NCI-H2081 treated with DMSO at 0.1 percent for 48 hours (cell line): ENCODE results near the gene PRR23E.

Experiments used
- DNase-seq: peaks from one replicate; lab custom pipeline; 2025; lab: John Stamatoyannopoulos, UW

Gene PRR23E, protein sequence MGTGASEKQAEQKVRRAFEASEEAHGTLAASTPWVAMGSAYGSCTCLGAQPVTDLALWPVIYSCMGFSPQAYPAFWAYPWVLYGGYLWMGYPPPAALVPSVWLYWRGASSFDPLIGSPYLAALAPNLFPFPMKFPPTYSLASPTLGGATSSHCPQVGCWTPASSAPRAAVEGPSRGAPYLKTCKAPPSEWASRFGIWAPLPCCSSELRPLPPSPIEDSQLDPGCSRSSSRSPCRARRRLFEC

DNA sequence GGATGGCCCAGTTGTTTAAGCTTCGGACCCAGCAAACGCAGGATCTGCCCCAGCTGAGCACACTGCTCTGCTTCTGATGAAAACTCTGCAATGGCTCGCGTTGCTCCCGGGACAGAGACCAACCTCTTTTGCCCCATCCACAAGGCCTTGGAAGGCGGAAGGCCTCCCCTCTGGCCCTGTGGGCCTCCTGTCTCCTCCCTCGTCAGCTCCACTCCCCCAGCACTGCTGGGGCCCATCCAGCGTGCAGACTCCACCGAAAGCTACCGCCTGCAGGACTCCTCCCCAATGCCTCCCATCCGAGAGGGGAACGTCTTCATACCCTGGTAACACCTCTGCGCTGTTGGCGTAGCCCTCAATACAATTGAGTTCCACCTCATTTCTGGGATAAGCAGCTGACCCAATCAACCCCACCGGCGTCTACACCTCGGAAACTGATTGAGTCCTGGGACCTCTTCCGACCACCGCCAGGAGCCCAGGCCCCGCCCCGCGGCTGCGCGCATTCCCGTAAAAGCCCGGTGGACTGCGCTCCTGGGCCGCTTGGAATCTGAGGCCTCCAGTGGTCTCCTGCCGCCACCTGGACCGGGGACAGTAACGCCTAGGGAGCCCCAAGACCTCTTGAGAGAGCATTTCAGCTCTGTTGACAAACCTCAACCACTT lies at the start of gene PRR23E:
PRR23E (plus strand) TSS at position 556 of the 657 bp plus-strand sequence. CDS start 3,555 bp downstream, outside the sequence.
- no peak for DNase-seq

DNA sequence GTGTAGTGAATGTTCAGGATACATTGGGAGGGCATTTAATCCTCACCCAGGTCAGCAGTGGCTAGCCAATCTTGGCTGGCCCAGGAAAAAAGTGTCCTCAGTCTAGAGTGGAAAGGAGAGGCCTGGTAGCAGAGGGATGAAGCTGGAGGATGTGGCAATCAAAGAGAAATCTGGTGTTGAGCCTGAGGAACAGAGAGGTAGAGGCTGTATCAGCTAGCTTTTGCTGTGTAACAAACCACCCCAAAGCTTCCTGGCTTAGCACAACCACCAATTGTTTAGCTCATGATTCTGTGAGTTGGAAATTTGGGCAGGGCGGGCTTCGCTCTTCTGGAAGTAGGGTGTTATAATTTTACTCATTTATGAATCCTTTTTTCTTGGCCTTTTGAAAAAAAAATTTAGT lies 49.8 kb upstream of the PRR23E start:
- no peak for DNase-seq

DNA sequence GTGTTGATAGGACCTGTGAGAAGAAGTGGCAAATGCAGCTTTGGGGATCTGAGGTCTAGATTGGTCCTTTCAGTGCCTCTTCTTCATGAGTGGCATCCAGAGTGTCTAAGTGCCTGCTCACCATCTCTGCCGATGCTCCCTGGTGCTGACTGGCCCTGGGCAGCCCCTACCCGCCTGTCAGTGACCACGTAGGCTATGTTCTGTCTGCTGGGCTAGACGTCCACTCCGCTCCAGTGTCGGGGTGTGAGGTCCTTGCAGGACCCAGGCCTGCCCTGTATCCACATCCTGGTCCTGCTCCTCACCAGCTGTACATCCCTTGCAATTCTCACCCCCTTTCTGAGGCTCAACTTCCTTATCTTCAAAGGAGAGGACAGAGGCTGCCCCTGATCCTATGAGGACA lies 48.3 kb upstream of the PRR23E start:
- no peak for DNase-seq

DNA sequence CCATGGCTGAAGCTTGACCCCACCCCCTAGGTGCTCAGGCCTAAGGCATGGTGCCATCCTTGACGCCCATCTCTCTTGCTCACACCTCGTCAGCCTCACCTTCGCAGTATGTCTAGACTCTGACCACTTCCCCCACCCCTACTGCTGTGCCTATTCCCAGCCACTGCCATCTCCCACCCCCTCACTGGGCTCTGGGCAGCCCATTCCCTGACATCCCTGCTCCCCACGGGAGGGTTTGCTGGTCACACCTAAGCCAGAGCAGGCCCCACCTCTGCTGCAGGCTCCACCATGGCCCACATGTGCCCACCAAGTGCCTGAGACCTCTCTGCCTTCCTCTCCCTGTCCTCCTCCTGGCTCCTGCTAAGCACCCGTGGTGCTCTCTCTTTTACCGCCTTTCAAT lies 47.7 kb upstream of the PRR23E start:
- DNase-seq: no peak

DNA sequence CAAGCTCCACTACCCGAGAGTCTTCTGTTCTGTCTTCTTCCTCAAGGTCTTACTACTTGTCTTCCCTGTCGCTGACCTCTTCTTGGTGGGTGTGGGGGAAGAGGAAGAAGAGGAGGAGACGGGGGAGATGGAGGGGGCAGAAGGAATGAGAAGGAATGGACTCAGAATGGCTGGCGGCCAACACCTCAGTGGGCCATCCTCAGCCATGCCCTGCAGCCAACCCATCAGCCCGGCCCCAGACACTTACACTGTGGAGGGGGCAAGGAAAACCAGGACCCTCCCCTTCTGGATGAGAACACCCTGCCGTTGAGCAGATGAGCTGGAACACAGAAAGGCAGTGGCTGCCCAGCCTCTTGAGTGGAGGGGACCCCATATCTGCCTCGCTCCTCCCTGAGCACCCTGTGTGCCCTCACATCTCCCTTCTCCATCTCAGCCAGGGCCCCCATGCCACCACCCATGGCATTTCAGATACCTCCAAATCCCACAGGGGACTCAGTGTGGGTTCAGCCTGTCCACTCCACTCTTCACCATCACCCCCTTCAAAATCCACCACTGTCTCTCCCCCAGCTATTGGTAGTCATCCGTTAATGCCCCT lies 45.5 kb upstream of the PRR23E start:
- DNase-seq: no peak

DNA sequence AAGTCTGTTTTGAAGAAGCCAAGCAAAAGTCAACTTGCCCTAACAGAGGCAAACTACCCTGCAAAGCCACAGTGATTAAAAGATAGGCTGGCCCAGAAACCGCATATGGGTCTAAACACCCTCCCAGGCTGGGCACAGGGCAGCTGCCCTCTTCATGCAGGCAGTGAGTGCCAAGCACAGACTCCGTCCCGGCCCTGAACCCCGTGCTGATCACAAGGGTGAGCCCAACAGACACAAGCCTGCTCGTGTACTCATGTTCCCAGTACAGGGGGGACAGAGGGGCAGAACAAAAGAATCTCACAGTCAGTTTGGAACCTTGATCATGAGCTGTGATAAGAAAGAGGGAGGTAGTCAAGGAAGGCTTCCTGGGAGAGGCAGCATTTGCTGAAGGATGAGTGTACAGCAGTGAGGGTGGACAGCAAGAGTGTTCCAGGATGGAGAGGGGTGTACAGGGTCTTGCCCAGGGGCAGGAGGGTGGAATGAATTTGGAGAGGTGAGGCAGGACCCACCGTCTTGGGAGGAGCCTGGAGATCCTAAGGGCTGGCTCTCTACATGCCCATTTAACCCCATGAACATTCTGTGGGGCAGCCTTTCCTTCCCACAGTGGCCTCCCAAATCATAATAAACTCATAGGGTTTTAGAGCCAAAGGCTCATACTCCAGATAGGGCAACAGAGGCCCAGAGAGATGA lies 43.2 kb upstream of the PRR23E start:
- no peak for DNase-seq

DNA sequence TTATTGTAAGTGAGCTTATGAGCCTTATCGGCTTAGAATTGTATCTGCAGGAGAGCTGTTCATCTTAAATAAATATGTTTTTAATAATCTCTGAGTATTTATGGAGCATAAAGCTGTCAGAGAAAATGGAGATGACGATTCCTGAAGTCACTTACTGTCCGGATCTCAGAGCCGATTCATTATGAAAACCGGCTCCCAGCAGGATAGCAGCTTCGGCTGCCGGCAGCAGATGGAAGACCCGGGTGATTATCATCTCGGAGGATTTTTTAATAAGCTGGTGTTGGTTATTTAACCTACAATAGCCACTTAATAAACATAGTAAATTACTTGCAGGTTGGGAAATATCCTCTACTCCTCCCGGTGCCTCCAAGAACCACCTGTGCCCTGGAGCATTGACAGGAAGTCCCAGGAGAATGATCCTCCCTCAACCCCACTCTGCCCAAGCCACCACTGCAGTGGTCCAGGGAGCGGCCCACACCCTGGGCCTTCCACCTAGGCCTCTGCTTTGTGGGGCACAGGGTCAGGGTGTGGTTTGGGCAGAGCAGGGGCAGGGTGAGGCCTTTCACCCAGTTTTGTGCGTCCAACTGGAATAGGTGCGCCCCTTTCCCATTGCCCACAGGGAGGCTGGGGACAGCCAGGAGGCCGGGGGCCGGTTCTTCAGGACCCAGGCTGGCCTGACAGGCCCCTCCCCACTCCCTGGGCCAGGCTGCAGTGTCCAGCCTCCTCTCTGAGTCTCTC lies 42.2 kb upstream of the PRR23E start:
- DNase-seq: no peak

DNA sequence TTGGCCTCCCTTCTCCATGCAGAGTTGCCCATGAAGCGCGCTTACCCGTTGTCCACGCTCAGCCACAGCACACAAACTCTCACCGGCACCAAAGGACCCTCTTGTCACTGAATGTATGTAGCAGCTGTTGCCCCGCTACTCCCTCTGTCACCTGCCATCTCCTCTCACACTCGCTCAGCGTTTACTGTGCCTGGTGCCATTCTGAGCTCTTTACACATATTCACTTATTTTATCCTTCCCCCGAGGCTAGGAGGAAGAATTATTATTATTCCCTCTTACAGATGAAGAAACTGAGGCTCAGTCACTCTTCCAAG lies 41.7 kb upstream of the PRR23E start:
- DNase-seq: no peak

DNA sequence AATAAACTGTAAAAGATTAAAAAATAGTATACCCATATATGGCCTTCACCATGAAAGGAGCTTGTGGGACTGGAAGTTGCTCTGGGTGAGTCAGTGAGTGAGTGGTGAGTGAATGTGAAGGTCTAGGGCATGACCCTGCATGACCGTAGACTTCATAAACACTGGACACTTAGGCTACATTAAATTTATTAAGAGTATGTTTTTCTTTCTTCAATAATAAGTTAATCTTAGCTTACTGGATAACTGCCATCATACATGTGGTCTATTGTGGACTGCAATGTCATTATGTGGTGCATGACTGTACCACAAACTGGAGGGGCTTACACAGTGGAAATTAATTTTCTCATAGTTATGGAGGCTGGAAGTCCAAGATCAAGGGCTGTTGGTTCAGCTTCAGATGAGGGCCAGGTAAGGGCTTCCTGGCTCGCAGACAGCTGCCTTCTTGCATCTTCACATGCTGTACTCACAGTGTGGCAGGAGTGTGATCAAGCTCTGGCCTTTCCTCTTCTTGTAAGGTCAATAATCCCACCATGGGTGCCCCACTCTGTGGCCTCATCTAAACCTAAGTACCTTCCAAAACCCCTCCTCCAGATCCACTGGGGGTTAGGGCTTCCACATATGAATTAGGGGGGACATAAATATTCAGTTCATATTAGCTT lies 40.8 kb upstream of the PRR23E start:
- no peak for DNase-seq

DNA sequence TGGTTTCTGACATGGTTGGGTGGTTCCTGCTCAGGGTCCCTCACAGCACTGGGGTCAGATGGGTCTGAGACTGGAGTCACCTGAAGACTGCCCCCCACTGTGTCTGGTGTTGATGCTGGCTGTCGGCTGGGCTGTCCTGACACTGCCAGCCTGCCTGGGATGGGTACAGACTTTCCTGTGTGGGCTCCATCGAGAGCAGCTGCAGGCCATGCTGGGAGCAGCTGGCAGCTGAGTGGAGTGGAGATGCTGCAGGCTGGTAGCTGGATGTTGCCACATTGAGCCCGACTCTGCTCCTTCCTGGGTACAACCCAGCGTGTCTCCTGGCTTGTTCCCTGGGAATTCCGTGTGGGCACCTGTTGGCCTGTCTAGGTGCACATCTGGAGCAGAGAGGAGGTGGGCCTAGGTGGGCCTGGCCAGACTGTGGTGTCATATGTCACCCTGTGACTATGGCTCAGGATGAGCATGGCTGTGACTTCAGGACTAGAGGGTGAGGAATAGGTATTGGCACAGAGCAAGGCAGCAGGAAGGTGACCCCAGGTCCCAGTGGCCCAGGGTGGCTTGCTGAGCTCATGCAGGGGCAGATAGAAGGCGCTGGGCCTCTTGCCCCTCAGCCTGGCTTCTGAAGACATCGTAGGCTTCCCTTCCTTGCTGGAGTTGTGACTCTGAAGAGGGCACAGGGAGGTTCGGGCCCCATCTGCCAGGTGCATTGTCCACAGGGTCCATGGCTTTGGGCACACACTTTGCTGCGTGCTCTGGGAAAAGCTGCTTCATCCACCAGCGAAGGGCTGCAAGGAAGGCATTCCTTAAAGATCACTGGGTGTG lies 40.0 kb upstream of the PRR23E start:
- no peak for DNase-seq

DNA sequence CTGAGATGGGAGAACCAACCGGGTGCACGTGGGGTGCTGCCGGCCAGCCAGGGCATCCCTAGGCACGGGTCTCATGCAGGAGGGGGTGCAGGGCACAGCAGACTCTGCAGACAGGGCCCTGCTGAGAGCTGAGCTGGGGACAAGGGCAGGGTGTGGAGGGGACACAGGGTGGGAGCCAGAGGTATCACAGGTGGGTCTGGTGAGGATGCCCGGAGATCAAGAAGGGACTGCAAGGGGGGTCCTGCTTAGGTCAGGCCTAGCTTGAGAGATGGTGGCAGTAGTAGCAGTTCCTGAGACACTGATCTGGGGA lies 39.5 kb upstream of the PRR23E start:
- DNase-seq: no peak

DNA sequence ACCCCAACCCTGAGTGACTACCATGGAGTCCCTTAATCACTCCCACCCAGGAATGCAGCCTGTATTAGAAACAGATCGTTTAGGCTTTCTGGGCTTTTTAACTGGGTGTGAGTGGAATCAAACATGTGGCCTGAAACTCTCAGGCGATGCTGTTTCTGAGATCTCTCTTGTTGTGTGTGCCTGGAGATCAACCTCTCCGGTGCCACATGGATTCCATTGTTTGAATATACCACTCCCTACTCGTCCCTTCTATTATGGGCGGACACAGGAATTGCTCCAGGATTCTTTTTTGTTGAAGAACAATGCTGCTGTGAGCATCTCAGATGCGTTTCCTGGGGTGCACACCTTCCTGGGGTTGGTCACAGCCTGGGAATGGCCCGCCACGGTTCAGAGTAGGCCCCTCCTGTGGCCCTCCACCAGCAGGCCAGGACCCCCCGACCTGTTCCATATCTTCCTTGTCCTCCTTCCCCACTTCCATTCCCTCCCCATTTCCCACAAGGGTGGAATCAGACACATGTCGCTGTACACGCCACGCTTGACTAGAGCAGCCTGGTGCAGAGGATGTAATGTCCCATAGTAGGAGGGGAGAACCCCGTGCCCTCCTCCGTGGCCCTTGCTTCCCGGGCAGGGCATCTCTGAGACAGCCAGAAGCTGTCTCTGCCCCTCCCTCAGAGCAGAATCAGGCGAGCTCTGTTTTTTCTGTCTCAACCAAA lies 36.4 kb upstream of the PRR23E start:
- DNase-seq: no peak

DNA sequence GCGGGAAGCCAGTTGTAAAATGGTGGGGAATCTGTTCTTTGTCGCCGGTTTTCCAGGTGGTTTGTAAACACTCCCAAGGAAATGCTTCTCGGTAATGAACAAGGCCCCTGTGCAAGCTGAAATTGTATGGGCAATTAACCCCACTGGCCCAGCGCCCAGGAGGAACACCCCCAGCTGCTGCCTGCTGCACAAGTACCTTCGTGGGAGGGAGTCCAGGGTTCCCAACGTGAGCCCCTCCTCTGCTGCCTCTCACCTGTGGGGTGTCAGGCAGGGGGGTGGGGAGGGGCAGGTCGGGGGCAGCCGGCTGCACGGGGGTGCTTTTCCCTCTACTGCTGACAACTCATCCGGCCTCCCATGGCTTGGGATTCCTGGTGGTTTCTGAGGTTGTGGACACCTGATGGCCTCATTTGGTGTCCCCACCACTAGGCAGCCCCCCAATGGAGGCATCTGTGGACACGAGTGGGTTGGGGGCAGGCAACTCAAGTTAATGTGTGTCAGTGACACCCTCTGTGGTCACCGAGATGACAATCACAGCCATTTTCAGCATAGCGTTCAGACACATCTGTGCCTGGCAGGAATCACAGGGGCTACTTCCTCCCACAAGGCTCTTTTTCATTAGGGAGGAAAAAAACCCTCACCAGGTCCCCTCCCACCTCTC lies 35.6 kb upstream of the PRR23E start:
- peak; percentile 92 for DNase-seq

DNA sequence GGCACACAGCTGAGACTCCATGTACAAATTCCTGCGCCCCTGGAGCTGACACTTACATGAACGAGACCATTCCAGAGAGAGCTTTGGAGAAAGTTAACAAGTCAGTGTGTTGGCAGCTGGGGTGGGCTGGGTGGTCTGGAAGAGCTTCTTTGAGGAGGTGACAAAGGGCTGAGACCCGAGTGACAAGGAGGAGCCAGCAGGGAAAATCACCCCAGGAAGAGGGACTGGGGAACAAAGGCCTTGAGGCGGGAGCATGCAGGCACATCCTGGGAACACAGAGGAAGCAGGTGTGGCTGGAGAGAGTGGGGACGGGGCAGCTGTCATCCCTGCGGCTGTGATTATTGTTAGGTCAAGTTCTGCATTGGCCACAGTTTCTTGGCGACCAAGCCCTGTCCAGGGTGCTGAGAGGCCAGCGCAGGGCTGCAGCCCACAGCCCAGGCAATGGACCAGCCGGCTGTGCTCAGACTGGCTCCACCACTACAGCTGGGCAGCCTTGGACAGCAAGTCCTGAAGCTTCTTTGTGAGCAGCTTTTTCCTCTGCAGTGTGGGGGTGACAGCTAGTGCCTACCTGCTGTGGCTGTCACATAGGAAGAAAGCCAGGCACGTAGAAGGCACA lies 34.2 kb upstream of the PRR23E start:
- peak; percentile 68 for DNase-seq

DNA sequence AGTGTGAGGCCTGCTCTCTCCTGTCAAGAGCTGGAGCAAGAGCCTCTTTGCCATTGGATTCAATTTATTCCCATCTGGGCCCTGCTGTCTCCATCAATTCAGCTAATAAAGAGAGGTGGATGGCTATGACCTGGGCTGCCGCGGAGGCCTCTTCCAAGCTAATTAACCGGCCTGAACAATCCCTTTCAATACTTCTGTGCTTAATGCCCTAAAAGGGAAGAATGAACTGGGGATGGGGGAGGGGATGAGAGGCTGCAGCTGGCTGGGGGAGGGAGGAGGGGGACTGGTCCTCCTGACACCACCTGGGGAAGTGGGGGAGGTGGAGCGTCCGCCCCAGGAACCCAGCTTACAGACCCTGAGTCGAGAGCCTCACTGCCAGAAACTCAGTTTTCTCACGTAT lies 33.4 kb upstream of the PRR23E start:
- DNase-seq: no peak

DNA sequence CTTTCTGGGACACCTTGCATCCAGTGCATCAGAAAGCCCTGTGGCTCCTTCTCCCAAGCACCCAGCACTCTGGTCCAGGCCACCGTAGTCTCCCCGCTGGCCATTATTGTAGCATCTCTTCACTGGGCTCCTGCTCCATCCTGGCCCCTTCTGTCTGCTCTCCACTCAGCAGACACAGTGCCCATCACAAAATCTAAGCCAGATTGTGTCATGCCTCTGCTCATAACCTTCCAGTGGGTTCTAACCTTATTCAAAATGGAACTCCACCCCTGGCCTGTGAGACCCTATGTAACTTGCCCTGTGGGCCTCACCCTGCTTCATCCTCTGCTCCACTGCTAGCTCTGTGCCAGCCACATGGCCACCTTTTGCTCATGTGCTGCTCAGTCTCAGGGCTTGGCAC lies 31.7 kb upstream of the PRR23E start:
- DNase-seq: no peak

DNA sequence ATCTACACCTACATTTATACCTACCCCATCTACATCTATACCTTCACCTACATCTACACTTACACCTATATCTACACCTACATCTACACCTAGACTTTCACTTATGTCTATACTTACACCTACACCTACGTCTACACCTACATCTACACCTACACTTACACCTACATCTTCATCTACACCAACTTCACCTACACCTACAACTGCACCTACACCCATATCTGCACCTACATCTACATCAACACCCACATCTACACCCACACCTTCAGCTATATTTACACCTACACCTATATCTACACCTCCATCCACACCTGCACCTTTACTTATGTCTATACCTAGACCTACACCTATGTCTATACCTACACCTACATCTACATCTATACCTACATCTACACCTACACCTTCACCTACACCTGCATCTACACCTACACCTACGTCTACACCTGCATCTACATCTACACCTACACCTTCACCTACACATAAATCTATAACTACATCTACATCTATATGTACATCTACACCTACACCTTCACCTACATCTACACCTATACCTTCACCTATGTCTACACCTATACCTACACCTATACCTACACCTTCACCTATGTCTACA lies 30.9 kb upstream of the PRR23E start:
- DNase-seq: no peak

DNA sequence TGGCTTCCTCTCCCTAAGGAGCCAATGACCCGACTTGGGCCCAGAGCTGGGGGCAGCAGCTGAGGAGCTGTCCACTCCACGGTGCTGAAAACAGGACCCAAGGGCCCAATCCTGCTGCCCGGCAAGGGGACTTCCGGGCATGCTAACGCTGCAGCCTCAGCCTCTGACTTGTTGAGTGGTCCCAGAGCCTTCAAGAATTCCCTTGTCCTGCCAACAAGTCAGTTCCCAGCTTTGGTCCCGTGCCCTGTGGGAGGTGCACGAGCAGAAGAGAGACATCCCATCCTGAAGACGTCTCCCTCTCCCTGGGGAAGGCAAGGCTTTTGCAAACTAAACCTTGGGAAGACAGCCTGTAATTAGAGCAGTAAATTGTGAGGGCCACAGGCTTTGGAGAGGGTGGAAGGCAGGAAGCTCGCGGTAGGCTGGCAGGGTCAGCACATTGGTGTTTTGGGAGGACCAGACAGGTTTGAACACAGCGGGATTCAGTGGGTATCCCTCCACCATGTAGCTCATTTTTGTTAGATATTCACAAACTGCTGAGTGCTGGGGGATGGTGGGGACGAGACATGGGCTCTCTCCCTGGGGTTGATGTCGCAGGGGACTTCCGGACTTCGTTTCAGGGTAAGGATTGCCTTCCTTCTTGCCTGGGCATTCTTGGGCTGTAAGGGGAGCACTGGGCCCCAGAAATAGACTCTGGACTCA lies 29.8 kb upstream of the PRR23E start:
- no peak for DNase-seq

DNA sequence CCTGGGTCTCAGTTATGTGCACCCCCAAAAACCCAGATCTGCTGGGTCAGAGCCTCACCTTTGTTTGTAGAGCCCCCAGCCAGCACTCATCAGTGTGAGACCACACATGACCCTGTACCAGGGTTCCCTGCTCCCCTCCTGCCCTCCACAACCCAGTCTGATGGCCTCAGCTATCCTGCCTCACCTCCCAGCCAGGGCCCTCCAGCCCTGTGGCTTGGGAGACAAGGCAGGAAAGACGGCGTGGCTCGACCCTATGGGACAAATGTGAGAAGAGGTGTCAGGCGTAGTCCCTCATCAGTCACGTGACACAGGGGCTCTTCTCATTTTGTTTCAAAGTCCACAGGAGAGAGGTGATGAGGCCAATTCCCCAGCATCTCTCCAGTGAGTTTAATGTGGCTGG lies 28.3 kb upstream of the PRR23E start:
- no peak for DNase-seq
